Hair follicular keratinocyte (primary cell): ENCODE results near the gene SLC6A19. TPM values are rescaled to one million over a fixed set of nuclear protein-coding genes. Genes with fewer than 3 reads are reported as not detected.

Experiments used
- total RNA-seq: library from RNA; depleted of rRNA; stranded (reverse); fragments of >200 nt; gene quantifications from 2 replicates; pipeline ENCODE4 v1.2.3, GENCODE V29; 2015

SLC6A19 gene
- total RNA-seq = not detected in 2 replicates

DNA sequence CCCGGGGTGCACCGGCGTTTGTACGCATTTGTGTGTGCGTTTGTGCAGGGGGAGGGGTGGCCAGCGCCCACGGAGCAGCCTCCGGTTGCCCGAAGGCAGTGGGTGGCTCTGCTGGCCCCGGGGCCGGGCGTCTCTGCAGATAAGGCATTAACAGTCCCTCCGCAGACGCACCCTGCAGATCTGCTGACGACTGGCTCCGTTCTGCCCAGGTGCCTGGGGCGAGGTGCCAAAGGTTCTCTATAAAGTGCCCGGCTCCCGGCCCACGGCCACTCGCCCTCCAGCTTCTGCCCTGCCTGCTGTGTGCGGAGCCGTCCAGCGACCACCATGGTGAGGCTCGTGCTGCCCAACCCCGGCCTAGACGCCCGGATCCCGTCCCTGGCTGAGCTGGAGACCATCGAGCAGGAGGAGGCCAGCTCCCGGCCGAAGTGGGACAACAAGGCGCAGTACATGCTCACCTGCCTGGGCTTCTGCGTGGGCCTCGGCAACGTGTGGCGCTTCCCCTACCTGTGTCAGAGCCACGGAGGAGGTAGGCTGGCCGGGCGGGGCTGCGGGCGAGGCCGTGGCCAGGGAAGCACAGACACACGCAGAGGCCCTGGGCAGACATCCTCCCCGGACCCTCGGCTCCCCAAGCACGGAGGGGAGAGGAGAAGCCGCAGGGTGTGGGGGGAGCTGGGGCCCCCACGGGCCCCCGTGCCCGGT is at the start of gene SLC6A19:
Gene SLC6A19, plus strand, starts transcription at position 269 of the 699 bp plus-strand sequence. Its CDS starts 56 bp downstream, at position 325.

DNA sequence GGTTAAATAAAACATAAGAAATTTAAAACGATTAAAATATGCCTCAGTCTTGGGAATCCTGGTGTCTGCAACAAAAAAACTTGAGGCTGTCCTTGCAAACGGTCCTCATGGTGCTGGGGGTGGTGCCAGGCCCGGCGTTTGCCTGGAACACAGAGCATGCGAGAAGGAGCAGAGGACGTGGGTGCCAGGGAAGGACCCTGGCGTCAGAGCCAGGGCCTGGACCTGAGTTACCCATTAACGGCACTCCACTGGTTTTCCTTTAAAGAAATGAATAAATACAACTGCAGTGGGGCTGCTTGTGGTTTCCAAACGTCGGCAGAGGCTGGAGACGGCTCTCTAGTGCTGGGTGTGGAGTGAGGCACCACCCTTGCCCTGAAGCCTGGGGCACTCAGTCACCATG is 23.7 kb downstream of the SLC6A19 start, which contains the start of gene SLC6A18:
Gene SLC6A18, plus strand, starts transcription at position 301 of the 400 bp plus-strand sequence. Its CDS starts 97 bp downstream, at position 398.

Other genes starting within 250 kb of the SLC6A19 start
- gene NKD2, start 192.8 kb upstream of the SLC6A19 start, total RNA-seq = 0.47 TPM in 1 of 2 replicates, not detected in the other
- gene SLC12A7, start 89.5 kb upstream of the SLC6A19 start, total RNA-seq = 2.1 and 5.2 TPM in 2 replicates
- gene SLC6A18, start 23.8 kb downstream of the SLC6A19 start, total RNA-seq = not detected in 2 replicates
- not detected in 2 replicates for gene TERT, start 93.5 kb downstream of the SLC6A19 start, total RNA-seq
- gene CLPTM1L, start 143.5 kb downstream of the SLC6A19 start, total RNA-seq = 126 and 155 TPM in 2 replicates
- not detected in 2 replicates for gene SLC6A3, start 243.8 kb downstream of the SLC6A19 start, total RNA-seq